Fibroblast of lung (primary cell): ENCODE measurements around the gene LRR1.

Experiments
- CTCF ChIP-seq, 2 donors: IDR thresholded peaks in 1 of 2; conservative IDR thresholded peaks in 1 of 2; 1 replicate in 1 of 2; 2 replicates in 1 of 2; pipeline ENCODE4 v1.5.1; 2011 to 2012; ENCODE audit warnings: low read length in 2 of 2, control low read depth in 1 of 2, inconsistent platforms in 1 of 2, low read depth in 1 of 2, mild to moderate bottlenecking in 1 of 2
- EZH2 ChIP-seq: IDR thresholded peaks from 2 replicates; pipeline ENCODE4 v1.5.1; 2012; ENCODE audit warnings: low read length, control low read depth, mild to moderate bottlenecking; ENCODE audit errors: missing control alignments

GRCh38 chr14:49614196-49614595, 15.5 kb downstream of the LRR1 start:
- TF ChIP-seq CTCF (conservative IDR thresholded peaks at IDR 0.05 in 1 of 2, IDR thresholded peaks at IDR 0.05 in 1 of 2; ENCODE audit: low read depth in 1 of 2, low read length in 2 of 2) (no peak), EZH2 (no peak)
